ENCODE data around the gene FHL3. TPM values are rescaled to one million over a fixed set of nuclear protein-coding genes. Genes with fewer than 3 reads are reported as not detected.
A peak's percentile ranks its signal among the peaks of the same experiment; 100 is the strongest.

The FHL3 gene
- total RNA-seq, 1 experiment from 2014 or later: 106 TPM

DNA sequence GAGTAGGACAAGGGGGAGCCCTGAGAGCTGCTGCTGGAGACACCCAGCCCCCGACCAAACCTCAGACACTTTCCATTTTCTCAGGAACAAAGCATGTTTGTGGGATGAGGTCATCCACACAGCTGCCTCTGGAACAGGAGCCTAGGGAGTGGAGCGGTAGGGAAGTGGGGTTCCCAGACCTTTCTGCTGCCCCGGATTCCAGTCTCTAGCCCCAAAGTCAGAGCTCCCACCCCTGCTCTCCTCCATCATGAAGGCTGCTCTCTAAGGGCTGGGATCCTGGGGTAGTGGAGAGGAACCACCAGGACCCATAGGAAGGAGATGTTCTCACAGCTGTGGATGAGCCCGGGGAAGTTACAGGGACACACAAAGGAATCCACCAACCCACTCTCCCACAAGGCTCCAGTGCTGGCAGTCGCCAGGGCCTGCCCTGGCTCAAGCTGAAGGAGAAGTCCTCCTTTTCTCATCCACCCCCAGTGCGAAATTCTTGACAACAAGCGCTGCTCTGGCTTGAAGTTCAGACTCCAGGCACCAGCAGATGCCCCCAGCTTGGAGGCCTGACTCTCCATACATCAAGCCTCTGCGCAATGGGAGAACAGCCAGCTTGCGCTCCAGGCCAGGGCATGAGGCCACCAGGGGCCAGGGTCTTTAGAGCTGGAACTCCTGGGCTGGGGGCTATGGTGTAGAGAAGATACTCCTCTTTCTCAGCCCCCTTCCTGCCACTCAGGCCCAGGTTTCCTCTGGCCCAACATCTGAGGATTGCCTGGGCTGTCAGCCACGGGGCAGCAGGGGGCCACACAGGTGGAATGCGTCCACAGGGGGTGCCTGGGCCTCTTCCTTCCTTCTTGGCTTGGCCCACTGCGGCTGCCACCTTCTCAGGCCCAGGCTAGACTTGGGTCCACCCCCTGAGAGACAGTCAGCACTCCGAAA, 4.5 kb downstream of the FHL3 start:
- TSS peak; percentile 69 for BruUV-seq (replicated peaks)
- Histone ChIP-seq H3K27me3 (replicated peaks; ENCODE audit: insufficient read depth, low read depth, low read length, poor library complexity) (no peaks in the 10 kb centered on the region), H3K9me3 (ENCODE audit: low read depth, low read length, poor library complexity, severe bottlenecking) (no peaks in the 10 kb centered on the region), H3K36me3 (ENCODE audit: insufficient read depth, low read length, poor library complexity, severe bottlenecking) (peaks cover 27% of the 10 kb centered on the region), H3K27ac (ENCODE audit: low read depth, low read length, poor library complexity, severe bottlenecking) (peak overlapping the region; percentile 99), H3K4me1 (ENCODE audit: insufficient read depth, low read length, poor library complexity, severe bottlenecking) (peaks cover 66% of the 10 kb centered on the region), H3K4me3 (ENCODE audit: low read depth, low read length, poor library complexity, severe bottlenecking) (peak overlapping the region; percentile 14)
- intact Hi-C loops (cut with micrococcal nuclease; ENCODE audit: unreplicated experiment): no loop called here
- POLR2A ChIA-PET (ENCODE audit: low non-redundant PET): interaction anchor here (1.0 kb wide), 1 partner anchor 11 kb away, joined by 3 read pairs; no protein-coding TSS in a partner anchor
- peak; percentile 78 for DNase-seq (ENCODE audit: low spot score)
- CTCF ChIA-PET: interaction anchor here (1.0 to 1.2 kb wide), 2 partner anchors 12 to 18 kb away, joined by 3 read pairs; no protein-coding TSS in a partner anchor
- TF ChIP-seq EZH2 (IDR thresholded peaks at IDR 0.05; ENCODE audit: borderline replicate concordance, low read depth, low read length, poor library complexity, severe bottlenecking): no peak
- TF ChIP-seq, protein P1, sequence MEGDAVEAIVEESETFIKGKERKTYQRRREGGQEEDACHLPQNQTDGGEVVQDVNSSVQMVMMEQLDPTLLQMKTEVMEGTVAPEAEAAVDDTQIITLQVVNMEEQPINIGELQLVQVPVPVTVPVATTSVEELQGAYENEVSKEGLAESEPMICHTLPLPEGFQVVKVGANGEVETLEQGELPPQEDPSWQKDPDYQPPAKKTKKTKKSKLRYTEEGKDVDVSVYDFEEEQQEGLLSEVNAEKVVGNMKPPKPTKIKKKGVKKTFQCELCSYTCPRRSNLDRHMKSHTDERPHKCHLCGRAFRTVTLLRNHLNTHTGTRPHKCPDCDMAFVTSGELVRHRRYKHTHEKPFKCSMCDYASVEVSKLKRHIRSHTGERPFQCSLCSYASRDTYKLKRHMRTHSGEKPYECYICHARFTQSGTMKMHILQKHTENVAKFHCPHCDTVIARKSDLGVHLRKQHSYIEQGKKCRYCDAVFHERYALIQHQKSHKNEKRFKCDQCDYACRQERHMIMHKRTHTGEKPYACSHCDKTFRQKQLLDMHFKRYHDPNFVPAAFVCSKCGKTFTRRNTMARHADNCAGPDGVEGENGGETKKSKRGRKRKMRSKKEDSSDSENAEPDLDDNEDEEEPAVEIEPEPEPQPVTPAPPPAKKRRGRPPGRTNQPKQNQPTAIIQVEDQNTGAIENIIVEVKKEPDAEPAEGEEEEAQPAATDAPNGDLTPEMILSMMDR (conservative IDR thresholded peaks at IDR 0.05; ENCODE audit: low read depth, low read length): no peak

DNA sequence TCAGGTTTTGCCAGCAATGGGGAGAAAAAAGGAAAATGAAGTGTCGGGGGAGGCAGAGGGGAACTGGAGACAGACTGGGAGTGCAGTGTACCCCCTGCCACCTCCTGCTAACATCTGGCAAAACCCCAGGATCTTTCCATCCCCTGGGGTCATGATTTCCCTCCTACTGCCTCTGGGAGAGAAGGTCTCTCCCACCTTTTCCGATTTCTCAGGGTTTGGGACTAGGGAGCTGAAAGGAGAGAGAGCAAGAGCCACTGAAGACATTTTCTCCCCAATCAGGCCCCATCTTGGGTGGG, 5.1 kb downstream of the FHL3 start:
- intact Hi-C loops (cut with micrococcal nuclease; ENCODE audit: unreplicated experiment): no loop called here
- Histone ChIP-seq H3K4me1 (ENCODE audit: insufficient read depth, low read length, poor library complexity, severe bottlenecking) (peaks cover 70% of the 10 kb centered on the region), H3K27ac (ENCODE audit: low read depth, low read length, poor library complexity, severe bottlenecking) (peak overlapping the region; percentile 99), H3K9me3 (ENCODE audit: low read depth, low read length, poor library complexity, severe bottlenecking) (no peaks in the 10 kb centered on the region), H3K36me3 (ENCODE audit: insufficient read depth, low read length, poor library complexity, severe bottlenecking) (peaks cover 27% of the 10 kb centered on the region), H3K27me3 (replicated peaks; ENCODE audit: insufficient read depth, low read depth, low read length, poor library complexity) (no peaks in the 10 kb centered on the region), H3K4me3 (ENCODE audit: low read depth, low read length, poor library complexity, severe bottlenecking) (peak overlapping the region; percentile 14)
- TF ChIP-seq, protein P1 (conservative IDR thresholded peaks at IDR 0.05; ENCODE audit: low read depth, low read length): no peak
- TF ChIP-seq EZH2 (IDR thresholded peaks at IDR 0.05; ENCODE audit: borderline replicate concordance, low read depth, low read length, poor library complexity, severe bottlenecking): no peak
- no peak for DNase-seq (ENCODE audit: low spot score)
- CTCF ChIA-PET: interaction anchor here (1.2 kb wide), 1 partner anchor 19 kb away, joined by 3 read pairs; no protein-coding TSS in a partner anchor
- POLR2A ChIA-PET (ENCODE audit: low non-redundant PET): interaction anchor here (1.0 kb wide), 1 partner anchor 12 kb away, joined by 3 read pairs; no protein-coding TSS in a partner anchor
- no TSS peak for BruUV-seq (replicated peaks)

DNA sequence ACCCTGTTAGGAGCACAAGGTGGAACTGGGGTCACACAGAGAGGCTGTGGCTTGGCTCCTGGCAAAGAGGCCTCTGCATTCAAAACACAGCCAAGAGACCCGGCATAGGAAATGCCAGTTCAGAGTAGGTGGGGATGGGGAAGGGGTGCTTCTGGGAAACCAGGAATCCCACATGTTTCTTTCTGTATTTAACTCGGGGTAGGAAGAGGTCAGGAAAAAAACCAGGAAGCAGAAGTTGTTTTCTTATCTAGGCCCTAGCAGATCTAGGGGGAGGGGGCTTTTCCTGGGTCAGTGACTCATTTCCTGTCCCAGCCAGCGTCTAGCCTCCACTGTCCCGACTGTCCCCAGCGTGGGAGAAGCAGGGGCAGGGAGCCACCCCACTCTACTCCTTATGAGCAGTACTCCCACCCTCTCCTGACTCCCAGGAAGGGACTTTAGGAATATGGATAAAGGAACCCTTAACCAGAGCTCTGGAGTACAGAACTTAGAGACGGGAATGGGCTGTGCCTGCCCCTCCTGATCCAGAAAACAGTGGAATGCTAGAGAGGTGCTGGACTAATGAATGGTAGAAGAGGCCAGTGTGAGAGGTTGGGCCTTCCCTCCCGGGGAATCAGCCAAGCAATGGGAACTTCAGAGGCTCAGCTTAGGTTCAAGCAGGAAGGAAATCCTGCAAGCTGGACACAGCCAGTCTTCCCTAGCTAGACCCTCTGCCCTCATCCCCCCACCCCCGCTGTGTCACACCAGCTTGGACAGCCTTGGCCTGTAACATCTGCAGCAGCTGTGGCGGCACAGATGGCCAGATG, 5.7 kb downstream of the FHL3 start:
- POLR2A ChIA-PET (ENCODE audit: low non-redundant PET): interaction anchor here (1.0 kb wide), 1 partner anchor 12 kb away, joined by 3 read pairs; no protein-coding TSS in a partner anchor
- Histone ChIP-seq H3K27me3 (replicated peaks; ENCODE audit: insufficient read depth, low read depth, low read length, poor library complexity) (no peaks in the 10 kb centered on the region), H3K27ac (ENCODE audit: low read depth, low read length, poor library complexity, severe bottlenecking) (peak overlapping the region; percentile 99), H3K36me3 (ENCODE audit: insufficient read depth, low read length, poor library complexity, severe bottlenecking) (peaks cover 27% of the 10 kb centered on the region), H3K9me3 (ENCODE audit: low read depth, low read length, poor library complexity, severe bottlenecking) (no peaks in the 10 kb centered on the region), H3K4me3 (ENCODE audit: low read depth, low read length, poor library complexity, severe bottlenecking) (peak overlapping the region; percentile 14), H3K4me1 (ENCODE audit: insufficient read depth, low read length, poor library complexity, severe bottlenecking) (peaks cover 74% of the 10 kb centered on the region)
- peak; percentile 86 for DNase-seq (ENCODE audit: low spot score)
- BruUV-seq (replicated peaks): no TSS peak
- intact Hi-C loops (cut with micrococcal nuclease; ENCODE audit: unreplicated experiment): no loop called here
- no peak for TF ChIP-seq EZH2 (IDR thresholded peaks at IDR 0.05; ENCODE audit: borderline replicate concordance, low read depth, low read length, poor library complexity, severe bottlenecking)
- TF ChIP-seq, protein P1 (conservative IDR thresholded peaks at IDR 0.05; ENCODE audit: low read depth, low read length): no peak
- CTCF ChIA-PET: no interaction called here

Measured in A673 (cell line).